ENCODE data around the gene SLC39A11. TPM values are rescaled to one million over a fixed set of nuclear protein-coding genes. Genes with fewer than 3 reads are reported as not detected.

The SLC39A11 gene
- total RNA-seq, 1 donor from 2014 or later, result 13.2 TPM

DNA sequence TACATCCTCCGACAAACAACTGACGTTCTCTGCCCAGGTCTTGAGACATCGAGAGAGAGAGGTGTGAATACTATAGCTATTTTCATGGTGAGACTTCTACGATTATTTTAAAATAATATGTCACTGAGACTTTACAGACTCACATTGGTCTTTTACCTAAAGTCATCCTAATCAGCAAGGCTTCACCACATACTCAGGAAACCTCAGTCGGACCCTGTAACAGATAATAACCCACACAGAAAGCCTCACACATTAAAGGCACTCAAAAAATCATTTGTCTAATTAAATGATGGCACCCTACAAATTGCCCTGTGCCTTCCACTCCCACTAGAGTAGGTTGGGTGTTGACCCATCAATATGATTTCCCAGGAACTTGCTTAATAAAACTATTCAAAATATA is 19.8 kb upstream of the SLC39A11 start:
- Mint-ChIP-seq H3K4me1 (ENCODE audit: unreplicated experiment) (no peaks in the 10 kb centered on the region), H3K4me3 (ENCODE audit: unreplicated experiment) (no peak overlapping the region), H3K27me3 (ENCODE audit: unreplicated experiment) (peaks cover 3% of the 10 kb centered on the region), H3K27ac (ENCODE audit: unreplicated experiment) (no peak overlapping the region), H3K36me3 (ENCODE audit: low read depth, unreplicated experiment) (no peaks in the 10 kb centered on the region), H3K9me3 (ENCODE audit: unreplicated experiment) (no peaks in the 10 kb centered on the region)
- TF ChIP-seq, protein P1, sequence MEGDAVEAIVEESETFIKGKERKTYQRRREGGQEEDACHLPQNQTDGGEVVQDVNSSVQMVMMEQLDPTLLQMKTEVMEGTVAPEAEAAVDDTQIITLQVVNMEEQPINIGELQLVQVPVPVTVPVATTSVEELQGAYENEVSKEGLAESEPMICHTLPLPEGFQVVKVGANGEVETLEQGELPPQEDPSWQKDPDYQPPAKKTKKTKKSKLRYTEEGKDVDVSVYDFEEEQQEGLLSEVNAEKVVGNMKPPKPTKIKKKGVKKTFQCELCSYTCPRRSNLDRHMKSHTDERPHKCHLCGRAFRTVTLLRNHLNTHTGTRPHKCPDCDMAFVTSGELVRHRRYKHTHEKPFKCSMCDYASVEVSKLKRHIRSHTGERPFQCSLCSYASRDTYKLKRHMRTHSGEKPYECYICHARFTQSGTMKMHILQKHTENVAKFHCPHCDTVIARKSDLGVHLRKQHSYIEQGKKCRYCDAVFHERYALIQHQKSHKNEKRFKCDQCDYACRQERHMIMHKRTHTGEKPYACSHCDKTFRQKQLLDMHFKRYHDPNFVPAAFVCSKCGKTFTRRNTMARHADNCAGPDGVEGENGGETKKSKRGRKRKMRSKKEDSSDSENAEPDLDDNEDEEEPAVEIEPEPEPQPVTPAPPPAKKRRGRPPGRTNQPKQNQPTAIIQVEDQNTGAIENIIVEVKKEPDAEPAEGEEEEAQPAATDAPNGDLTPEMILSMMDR (IDR thresholded peaks at IDR 0.05; ENCODE audit: unreplicated experiment), result no peak
- DNase-seq (ENCODE audit: low spot score), result no peak

DNA sequence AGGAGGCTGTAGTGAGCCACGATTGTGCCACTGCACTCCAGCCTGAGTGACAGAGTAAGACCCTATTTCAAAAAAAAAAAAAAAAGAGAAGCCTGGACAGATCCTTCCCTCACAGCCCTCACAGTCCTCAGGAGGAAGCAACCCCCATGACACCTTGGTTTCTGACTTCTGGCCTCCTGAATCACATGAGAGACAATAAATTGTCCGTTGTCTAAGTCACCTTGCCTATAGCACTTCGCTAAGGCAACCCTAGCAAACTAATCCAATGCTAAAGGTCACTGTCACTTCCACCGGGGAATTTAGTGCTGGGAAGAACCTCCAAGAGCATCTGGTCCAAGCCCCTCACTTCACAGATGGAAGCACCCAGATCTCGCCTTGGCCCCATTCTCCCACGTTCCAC is 18.9 kb upstream of the SLC39A11 start:
- no peak overlapping the region for H3K27ac Mint-ChIP-seq (ENCODE audit: unreplicated experiment)
- no peaks in the 10 kb centered on the region for H3K4me1 Mint-ChIP-seq (ENCODE audit: unreplicated experiment)
- H3K27me3 Mint-ChIP-seq (ENCODE audit: unreplicated experiment), result peaks cover 3% of the 10 kb centered on the region
- no peak overlapping the region for H3K4me3 Mint-ChIP-seq (ENCODE audit: unreplicated experiment)
- TF ChIP-seq, protein P1 (IDR thresholded peaks at IDR 0.05; ENCODE audit: unreplicated experiment), result no peak
- no peak for DNase-seq (ENCODE audit: low spot score)
- no peaks in the 10 kb centered on the region for H3K36me3 Mint-ChIP-seq (ENCODE audit: low read depth, unreplicated experiment)
- no peaks in the 10 kb centered on the region for H3K9me3 Mint-ChIP-seq (ENCODE audit: unreplicated experiment)

DNA sequence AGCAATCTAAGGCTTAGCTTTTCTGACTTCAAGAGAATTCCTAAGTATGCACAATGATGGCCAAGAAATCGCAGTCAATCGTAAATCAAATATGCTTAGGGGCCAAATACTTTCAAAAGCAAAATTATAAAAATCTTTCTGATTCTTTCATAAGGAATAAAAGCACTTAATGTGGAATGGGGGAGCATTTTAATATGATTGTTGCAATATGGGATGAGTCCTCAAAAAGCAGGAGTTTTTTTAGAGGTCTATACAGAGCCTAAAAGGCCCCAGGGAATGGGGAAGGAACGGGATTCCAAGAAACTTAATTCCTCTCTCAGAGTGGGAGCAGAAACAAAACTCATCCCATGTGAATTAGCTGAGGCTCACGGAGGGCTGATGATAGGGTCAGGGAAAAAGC is 14.7 kb upstream of the SLC39A11 start:
- no peak overlapping the region for H3K27ac Mint-ChIP-seq (ENCODE audit: unreplicated experiment)
- no peaks in the 10 kb centered on the region for H3K36me3 Mint-ChIP-seq (ENCODE audit: low read depth, unreplicated experiment)
- H3K4me3 Mint-ChIP-seq (ENCODE audit: unreplicated experiment), result no peak overlapping the region
- H3K27me3 Mint-ChIP-seq (ENCODE audit: unreplicated experiment), result no peaks in the 10 kb centered on the region
- no peaks in the 10 kb centered on the region for H3K4me1 Mint-ChIP-seq (ENCODE audit: unreplicated experiment)
- no peak for DNase-seq (ENCODE audit: low spot score)
- TF ChIP-seq, protein P1 (IDR thresholded peaks at IDR 0.05; ENCODE audit: unreplicated experiment), result no peak
- H3K9me3 Mint-ChIP-seq (ENCODE audit: unreplicated experiment), result no peaks in the 10 kb centered on the region

DNA sequence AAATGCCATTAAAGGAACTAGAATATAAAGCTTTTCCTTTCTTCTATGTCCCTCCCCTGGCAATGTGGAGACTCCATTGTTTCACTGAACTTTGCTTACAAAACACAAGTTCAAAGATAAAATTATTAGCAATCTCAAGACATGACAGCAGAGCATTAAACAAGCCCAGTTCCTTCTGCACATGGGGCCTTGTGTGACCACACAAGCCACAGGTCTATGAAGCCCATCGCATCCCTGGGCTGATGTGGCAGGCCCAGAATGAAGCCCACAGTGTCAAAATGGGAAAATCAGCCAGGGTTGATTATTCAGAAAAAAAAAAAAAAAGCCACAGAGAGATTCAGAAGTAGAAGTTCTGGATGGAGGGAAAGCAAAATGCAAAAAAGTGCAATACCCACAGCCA is 12.9 kb upstream of the SLC39A11 start:
- H3K27ac Mint-ChIP-seq (ENCODE audit: unreplicated experiment), result no peak overlapping the region
- H3K4me3 Mint-ChIP-seq (ENCODE audit: unreplicated experiment), result no peak overlapping the region
- no peak for DNase-seq (ENCODE audit: low spot score)
- H3K27me3 Mint-ChIP-seq (ENCODE audit: unreplicated experiment), result no peaks in the 10 kb centered on the region
- TF ChIP-seq, protein P1 (IDR thresholded peaks at IDR 0.05; ENCODE audit: unreplicated experiment), result no peak
- no peaks in the 10 kb centered on the region for H3K9me3 Mint-ChIP-seq (ENCODE audit: unreplicated experiment)
- H3K4me1 Mint-ChIP-seq (ENCODE audit: unreplicated experiment), result no peaks in the 10 kb centered on the region
- H3K36me3 Mint-ChIP-seq (ENCODE audit: low read depth, unreplicated experiment), result no peaks in the 10 kb centered on the region

DNA sequence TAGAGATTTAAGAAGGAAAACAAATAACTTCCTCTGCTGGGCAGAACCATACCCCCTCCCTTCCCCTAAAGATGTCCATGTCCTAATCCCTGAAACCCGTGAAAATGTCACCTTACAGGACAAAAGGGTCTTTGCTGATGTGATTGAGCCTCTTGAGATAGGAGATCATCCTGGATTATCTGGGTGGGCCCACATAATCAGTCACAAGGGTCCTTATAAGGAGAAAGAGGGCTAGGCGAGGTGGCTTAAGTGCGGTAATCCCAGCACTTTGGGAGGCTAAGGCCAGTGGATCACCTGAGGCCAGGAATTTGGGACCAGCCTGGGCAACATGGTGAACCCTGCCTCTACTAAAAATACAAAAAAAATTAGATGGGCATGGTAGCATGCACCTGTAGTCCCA is 12.0 kb upstream of the SLC39A11 start:
- no peaks in the 10 kb centered on the region for H3K27me3 Mint-ChIP-seq (ENCODE audit: unreplicated experiment)
- no peak overlapping the region for H3K27ac Mint-ChIP-seq (ENCODE audit: unreplicated experiment)
- DNase-seq (ENCODE audit: low spot score), result no peak
- no peaks in the 10 kb centered on the region for H3K9me3 Mint-ChIP-seq (ENCODE audit: unreplicated experiment)
- TF ChIP-seq, protein P1 (IDR thresholded peaks at IDR 0.05; ENCODE audit: unreplicated experiment), result no peak
- no peaks in the 10 kb centered on the region for H3K36me3 Mint-ChIP-seq (ENCODE audit: low read depth, unreplicated experiment)
- H3K4me1 Mint-ChIP-seq (ENCODE audit: unreplicated experiment), result peaks cover 1% of the 10 kb centered on the region
- H3K4me3 Mint-ChIP-seq (ENCODE audit: unreplicated experiment), result no peak overlapping the region
